ENCODE results near the gene FAM13B.

GRCh38 chr5:137960819-137961218 is 72.1 kb downstream of the FAM13B start:
- TF ChIP-seq CTCF (IDR thresholded peaks at IDR 0.05; ENCODE audit: insufficient read depth, low read length) (no peak), POLR2AphosphoS5 (IDR thresholded peaks at IDR 0.05; ENCODE audit: low read depth) (no peak), SPI1 (IDR thresholded peaks at IDR 0.05; ENCODE audit: borderline replicate concordance, low read depth) (no peak), GABPA (IDR thresholded peaks at IDR 0.05; ENCODE audit: low read depth) (no peak)
